GM19043 (cell line): ENCODE measurements around the gene GTF3C5.
"Not testable (repeated sequence)": the region's sequence is repeated elsewhere in the genome, so short reads cannot be mapped to it uniquely, and the experiment has no call there.

ENCODE experiments used
- ATAC-seq: cut with Tn5 transposase; IDR thresholded peaks from one replicate; pipeline ENCODE4 v1.9.1; 2021; ENCODE audit warnings: low read depth; ENCODE audit not compliant: unreplicated experiment

The GTF3C5 gene

DNA sequence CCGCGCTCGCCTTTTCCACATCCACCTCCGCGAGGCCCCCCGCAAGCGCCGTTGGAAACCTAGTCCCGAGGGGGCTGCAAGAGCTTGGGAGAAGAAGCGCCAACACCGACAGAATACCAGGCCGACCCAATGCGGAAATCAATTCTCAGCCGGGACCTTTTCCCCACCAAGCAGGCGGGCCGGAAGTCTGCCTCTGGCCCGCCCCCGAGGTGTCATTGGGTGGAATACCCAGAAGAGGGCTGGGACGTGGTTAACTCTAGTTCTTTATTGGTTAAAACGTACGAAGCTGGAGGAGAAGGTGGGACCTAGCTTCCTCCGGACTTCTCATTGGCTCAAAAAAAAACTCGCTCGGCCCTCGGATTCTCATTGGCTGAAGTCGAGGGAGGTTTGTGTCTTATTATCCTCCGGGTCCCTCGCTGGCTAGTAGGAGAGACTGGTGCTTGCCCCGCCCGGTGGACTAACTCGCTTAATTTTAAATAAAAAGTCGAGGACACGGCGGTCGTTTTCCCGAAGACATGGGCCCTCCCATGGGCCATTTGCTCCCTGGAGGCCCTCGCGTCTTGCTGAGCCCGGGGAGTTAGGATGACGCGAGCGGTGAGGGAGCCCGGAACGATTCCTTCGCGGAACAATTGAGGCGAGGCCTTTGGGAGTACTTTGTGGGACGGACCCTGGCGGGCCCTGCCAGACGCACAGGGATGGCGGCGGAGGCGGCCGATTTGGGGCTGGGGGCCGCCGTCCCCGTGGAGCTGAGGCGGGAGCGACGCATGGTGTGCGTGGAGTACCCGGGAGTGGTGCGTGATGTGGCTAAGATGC, at the start of gene GTF3C5:
TSS of gene GTF3C5 (plus strand) at position 681 of the 813 bp plus-strand sequence. CDS start at position 696, 15 bp downstream.
- peak; percentile 90 for ATAC-seq

- no peak for ATAC-seq
These were observed 48.3 kb upstream of the GTF3C5 start for GRCh38 chr9:132982458-132982857.

GRCh38 chr9:132983491-132984201, 47.2 kb upstream of the GTF3C5 start:
- ATAC-seq = no peak

GRCh38 chr9:132984202-132985070, 46.4 kb upstream of the GTF3C5 start:
- ATAC-seq = no peak

DNA sequence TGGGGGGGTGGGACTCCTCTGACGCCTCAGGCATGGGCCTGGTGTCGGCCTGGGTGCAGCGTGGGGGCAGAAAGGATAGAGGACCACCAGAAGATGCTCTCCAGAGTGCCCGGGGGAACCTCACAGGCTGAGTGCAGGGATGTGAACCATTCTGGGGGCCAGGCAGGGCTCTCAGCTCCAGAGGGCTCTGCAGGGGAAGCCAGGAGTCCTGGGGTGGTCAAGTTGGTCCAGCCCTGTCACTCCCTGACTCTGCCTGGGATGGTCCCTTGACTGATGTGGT, 45.8 kb upstream of the GTF3C5 start:
- ATAC-seq = no peak

DNA sequence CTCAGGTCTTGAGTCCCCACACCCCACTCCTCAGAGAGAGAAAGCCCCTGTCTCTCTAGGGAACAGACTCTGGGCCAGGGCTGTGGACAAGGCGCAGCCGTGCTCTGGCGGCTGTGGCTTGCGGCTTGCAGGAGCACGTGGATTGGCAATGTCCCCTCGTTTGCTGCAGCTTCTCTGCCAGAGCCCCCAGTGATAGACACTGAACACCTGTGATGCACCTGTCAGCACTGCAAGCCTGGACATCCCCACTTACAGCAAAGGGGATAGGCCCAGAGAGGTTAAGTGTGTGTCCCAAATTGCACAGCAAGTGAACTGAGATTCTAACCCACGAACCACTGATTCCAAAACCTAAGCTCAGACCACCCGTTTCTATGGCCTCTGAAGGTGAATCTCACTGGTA, 45.3 kb upstream of the GTF3C5 start:
- ATAC-seq = no peak

GRCh38 chr9:132986114-132986513, 44.7 kb upstream of the GTF3C5 start:
- no peak for ATAC-seq

DNA sequence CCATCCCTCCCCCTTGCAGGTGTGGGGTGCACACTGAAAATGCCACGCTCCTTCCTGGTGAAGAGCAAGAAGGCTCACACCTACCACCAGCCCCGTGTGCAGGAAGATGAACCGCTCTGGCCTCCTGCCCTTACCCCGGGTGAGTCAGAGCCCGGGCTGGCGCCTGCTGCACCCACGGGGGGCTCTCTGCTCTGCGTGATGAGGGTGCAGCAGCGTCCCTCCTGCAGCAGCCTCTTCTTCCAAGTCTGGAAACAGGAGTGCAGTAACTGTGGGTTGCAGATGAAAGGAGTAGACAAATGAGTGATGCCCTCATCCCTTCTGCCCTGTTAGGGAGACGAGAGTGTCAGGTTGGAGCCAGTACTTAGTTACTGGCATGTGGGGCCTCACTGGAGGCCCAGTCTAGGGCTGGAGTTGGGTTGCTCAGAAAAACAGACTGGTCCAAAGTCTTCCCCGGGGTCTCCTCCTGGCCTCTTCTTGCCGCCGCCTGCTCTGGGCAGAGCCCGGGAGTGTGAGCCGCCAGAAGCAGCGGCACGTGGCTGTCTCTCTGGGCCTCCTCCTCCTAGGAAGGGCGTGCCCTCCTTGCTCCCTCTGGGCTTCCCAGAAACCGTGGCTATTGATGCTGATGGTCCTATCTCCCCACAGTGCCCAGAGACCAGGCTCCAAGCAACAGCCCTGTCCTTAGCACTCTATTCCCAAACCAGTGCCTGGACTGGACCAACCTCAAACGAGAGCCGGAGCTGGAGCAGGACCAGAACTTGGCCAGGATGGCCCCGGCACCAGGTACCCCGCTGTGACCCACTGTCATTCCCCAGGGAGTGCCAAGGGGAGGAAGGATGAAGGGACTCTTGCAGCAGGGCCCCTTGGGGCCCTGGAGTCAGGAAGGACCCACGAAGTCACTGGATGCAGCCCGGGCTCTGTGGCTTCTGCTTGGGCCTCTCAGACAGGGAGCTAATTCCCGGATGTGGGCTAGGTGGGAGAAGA, 43.9 kb upstream of the GTF3C5 start:
- no peak for ATAC-seq

DNA sequence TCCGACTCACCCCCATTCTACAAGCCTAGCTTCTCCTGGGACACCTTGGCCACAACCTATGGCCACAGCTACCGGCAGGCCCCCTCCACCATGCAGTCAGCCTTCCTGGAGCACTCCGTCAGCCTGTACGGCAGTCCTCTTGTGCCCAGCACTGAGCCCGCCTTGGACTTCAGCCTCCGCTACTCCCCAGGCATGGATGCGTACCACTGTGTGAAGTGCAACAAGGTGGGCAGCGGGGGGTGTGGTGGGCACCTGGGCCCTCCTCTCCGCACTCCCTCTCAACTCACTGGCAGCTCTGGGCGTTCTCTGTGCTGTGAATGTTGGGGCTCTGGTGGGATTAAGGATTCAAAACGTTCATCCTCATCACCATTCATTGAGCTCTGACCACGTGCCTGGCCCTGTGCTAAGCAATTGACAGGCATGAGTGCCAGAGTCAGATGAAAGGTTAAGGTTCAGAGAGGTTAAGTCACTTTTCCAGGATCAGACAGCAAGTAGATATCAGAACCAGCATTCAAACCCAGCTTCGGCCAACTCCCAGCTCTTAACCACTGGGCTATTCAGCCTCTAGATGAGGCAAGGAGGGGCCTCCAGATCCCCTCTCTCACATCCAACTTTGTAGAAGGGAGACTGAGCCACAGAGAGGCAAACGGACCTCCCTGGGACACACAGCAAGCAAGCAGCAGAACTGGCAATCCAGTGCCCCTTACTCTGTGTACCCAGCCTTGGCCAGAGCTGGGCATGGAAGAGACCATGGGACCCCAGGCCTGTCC, 42.4 kb upstream of the GTF3C5 start:
- ATAC-seq = no peak

DNA sequence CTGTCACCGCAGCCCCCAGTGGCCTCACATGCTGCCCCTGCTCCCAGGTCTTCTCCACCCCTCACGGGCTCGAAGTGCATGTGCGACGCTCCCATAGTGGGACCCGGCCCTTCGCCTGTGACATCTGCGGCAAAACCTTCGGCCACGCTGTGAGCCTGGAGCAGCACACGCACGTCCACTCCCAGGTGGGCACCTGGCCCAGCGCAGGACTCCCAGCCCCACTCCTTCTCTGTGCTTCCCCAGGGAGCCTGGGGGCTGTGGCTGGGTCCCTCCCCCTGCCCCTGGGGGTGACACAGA, 41.8 kb upstream of the GTF3C5 start:
- ATAC-seq = no peak

DNA sequence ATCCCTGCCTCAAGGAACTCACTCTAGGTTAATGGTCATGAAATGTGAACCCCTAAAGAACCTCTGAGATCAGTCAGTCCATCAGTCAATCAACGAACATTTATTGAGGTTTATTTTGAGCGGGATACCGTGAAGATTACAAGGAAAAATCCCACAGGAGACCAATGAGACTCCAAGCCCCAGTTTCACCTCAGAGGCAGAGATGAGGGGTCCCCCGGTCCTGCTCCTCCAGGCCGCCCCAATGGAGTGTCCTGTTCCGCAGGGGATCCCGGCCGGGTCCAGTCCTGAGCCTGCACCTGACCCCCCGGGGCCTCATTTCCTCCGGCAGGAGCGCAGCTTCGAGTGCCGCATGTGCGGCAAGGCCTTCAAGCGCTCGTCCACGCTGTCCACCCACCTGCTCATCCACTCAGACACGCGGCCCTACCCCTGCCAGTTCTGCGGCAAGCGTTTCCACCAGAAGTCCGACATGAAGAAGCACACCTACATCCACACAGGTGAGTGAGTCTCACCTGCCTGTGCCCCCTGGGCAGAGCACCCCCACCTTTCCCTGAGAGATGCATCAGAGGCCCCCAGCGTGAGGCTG, 41.3 kb upstream of the GTF3C5 start:
- ATAC-seq = no peak

GRCh38 chr9:132989998-132990557, 40.7 kb upstream of the GTF3C5 start:
- ATAC-seq = not testable (repeated sequence)

DNA sequence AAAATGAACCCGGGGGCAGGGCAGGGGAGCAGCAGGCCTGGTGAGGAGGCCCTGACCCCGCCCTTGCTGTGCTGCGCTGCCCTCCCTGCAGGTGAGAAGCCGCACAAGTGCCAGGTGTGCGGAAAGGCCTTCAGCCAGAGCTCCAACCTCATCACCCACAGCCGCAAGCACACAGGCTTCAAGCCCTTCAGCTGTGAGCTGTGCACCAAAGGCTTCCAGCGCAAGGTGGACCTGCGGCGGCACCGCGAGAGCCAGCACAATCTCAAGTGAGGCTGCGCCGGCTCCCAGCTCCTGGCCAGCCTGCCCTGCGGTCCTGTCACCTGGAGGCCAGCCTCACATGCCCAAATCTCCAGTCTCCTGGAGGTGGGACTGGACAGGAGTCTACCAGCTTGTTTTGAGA, 40.0 kb upstream of the GTF3C5 start:
- ATAC-seq = no peak

DNA sequence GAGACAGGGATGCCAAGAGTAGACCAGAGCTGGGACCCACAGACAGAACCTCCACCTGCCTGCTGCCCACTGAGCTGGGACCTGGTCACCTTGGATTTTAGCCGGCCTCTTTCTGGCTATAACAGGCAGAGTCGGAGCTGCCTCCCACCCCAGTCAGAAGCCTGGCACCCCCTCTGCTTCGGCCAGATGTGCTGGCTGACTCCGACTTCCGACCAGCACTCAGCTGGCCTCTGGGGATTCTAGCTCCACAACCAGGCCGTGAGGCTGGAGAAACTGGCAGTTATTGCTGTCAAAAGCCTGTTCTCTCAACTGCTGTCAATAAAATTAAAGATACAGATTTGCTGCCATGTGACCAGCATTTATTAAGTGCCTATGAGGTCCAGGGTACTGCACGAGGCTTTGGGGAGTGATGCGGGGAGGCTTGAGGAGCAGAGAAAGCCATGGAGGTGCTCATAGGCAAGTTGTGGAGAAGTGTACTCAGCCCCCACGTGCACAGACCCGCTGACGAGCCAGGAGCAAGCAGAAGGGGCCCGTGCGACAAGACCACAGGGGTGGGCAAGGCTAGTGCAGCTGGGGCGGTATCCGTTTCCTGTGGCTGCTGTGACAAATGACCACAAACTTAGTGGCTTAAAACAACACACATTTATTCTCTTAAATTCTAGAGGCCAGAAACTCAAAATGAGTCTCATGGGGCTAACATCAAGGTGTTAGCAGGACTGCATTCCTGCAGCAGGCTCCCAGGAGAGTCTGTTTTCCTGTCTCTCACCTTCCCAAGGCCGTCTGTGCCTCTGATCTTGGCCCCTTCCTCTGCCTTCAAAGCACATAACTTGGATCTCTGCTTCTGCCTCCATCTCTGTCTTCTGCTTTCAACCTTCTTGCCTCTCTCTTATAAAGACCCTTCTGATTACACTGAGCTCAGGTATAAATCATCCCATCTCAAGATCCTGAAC, 39.2 kb upstream of the GTF3C5 start:
- ATAC-seq = no peak

GRCh38 chr9:132993511-132993939, 37.3 kb upstream of the GTF3C5 start:
- ATAC-seq = no peak

DNA sequence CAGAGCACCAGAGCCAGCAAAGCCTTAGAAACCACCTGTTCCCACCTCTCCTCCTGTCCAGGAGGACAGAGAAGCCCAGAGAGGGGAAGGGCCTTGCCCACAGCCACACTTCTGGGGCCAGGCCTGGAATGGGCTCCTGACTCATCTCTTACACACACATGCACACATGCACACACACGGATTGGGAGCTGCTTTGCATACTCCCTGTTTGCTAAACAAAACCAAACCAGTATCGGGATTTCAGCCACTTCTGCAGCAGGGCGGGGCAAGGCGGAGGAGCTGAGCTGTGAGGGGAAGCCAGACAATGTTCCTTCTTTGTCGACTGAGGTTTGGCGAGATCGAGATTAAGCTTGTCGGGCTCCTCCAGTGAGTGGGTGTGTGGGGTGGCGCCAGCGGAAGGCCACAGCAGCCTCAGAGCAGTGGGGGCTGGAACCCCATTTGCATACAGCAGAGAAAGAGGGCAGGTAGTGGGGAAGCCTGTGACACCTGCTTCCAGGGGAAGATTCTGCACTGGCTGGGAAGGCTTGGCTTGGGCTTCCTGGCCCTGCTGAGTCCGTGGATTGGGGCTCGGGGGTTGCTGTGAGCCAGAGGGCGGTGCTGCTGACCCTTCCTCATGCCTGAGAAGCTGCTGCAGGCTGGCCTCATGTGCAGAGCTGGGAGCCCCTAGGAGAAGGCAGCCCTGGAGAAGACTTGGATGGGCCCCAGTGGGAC, 36.2 kb upstream of the GTF3C5 start:
- ATAC-seq = no peak

DNA sequence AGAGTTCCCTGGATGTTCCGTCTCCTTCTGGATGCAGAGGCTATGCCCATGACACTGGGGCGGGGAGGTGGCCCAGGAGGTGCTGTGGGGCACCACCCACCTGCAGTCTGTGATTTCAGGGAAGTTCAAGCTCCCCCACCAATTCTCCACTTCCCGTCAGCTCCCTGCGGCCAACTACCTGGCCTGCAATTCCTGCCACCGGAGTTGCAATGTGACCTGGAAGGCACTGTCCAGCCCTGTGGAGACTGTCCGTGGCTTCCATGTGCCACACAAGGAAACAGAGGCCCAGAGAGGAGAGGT, 35.7 kb upstream of the GTF3C5 start:
- no peak for ATAC-seq
